ENCODE measurements around the gene NR2C2. TPM values are rescaled to one million over a fixed set of nuclear protein-coding genes. Genes with fewer than 3 reads are reported as not detected.

The NR2C2 gene
- polyA plus RNA-seq, 1 donor (not counting 4 experiments of a cell fraction or from before 2014, with no cell fraction given), result 9.4 TPM

GRCh38 chr3:14909250-14909649 is 38.1 kb upstream of the NR2C2 start:
- DNase-seq (ENCODE audit: low read depth, low spot score), result no peak

DNA sequence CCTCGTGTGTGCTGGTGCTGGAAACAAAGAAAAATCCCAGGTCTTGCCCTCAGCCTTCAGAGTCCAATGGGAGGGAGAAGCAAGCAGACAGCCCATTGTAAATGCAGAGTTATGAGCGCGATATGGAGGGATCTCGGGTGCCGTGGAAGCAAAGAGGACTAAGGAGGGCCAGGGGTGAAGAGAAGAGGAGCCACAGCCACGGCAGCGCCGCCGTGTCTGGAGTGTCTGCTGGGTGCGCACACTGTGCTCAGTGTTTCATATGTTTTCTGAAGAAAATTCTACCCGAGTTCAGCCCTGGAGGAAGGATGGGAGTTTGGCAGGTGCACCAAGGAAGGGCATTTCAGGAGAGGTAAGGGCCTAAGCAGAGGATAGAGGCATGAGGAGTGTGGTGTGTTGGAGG is 35.7 kb upstream of the NR2C2 start:
- TF ChIP-seq, protein P1, sequence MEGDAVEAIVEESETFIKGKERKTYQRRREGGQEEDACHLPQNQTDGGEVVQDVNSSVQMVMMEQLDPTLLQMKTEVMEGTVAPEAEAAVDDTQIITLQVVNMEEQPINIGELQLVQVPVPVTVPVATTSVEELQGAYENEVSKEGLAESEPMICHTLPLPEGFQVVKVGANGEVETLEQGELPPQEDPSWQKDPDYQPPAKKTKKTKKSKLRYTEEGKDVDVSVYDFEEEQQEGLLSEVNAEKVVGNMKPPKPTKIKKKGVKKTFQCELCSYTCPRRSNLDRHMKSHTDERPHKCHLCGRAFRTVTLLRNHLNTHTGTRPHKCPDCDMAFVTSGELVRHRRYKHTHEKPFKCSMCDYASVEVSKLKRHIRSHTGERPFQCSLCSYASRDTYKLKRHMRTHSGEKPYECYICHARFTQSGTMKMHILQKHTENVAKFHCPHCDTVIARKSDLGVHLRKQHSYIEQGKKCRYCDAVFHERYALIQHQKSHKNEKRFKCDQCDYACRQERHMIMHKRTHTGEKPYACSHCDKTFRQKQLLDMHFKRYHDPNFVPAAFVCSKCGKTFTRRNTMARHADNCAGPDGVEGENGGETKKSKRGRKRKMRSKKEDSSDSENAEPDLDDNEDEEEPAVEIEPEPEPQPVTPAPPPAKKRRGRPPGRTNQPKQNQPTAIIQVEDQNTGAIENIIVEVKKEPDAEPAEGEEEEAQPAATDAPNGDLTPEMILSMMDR (optimal IDR thresholded peaks at IDR 0.05 in 1 of 3, IDR thresholded peaks at IDR 0.05 in 1 of 3, conservative IDR thresholded peaks at IDR 0.05 in 1 of 3; ENCODE audit: extremely low read depth in 1 of 3, insufficient read depth in 2 of 3, low read length in 3 of 3), result no peak
- TF ChIP-seq EZH2 (IDR thresholded peaks at IDR 0.05; ENCODE audit: low read length), result no peak
- Histone ChIP-seq H3K27me3 (ENCODE audit: control insufficient read depth, extremely low read depth, insufficient read depth, low read length) (peaks cover 49% of the 10 kb centered on the region), H3K9me3 (ENCODE audit: control insufficient read depth, low read depth, low read length) (no peaks in the 10 kb centered on the region), H3K4me1 (ENCODE audit: control insufficient read depth, extremely low read depth, insufficient read depth, low read length) (no peaks in the 10 kb centered on the region), H4K20me1 (ENCODE audit: control insufficient read depth, extremely low read depth, insufficient read depth, low read length) (no peaks in the 10 kb centered on the region), H3K4me2 (ENCODE audit: control insufficient read depth, extremely low read depth, insufficient read depth, low read depth, low read length) (no peak overlapping the region), H2AFZ (ENCODE audit: control insufficient read depth, low read length) (no peak overlapping the region), H3K27ac (ENCODE audit: control insufficient read depth, insufficient read depth, low read length) (no peak overlapping the region), H3K79me2 (ENCODE audit: control insufficient read depth, insufficient read depth, low read length) (no peaks in the 10 kb centered on the region), H3K36me3 (ENCODE audit: control insufficient read depth in 2 of 2, extremely low read depth in 1 of 2, insufficient read depth in 2 of 2, low read length in 2 of 2) (no peaks in the 10 kb centered on the region), H3K9ac (ENCODE audit: control insufficient read depth, extremely low read depth, insufficient read depth, low read length) (no peak overlapping the region), H3K4me3 (ENCODE audit: control insufficient read depth in 2 of 3, extremely low read depth in 1 of 3, insufficient read depth in 2 of 3, low read depth in 1 of 3, low read length in 3 of 3) (no peak overlapping the region), H3K9me1 (ENCODE audit: control insufficient read depth, extremely low read depth, insufficient read depth, low read length) (no peaks in the 10 kb centered on the region)
- dilution Hi-C loops (cut with MboI; ENCODE audit: extremely low pct_ligation_motif_present, low sequenced_read_pairs), result no loop called here
- DNase-seq (ENCODE audit: low read depth, low spot score) (no peak), FAIRE-seq (no peak)

More at GRCh38 chr3:14909250-14909649, 38.1 kb upstream of the NR2C2 start:
- dilution Hi-C loops (cut with MboI; ENCODE audit: extremely low pct_ligation_motif_present, low sequenced_read_pairs), result no loop called here
- Histone ChIP-seq H3K27ac (ENCODE audit: control insufficient read depth, insufficient read depth, low read length) (no peak overlapping the region), H3K4me2 (ENCODE audit: control insufficient read depth, extremely low read depth, insufficient read depth, low read depth, low read length) (no peak overlapping the region), H3K9ac (ENCODE audit: control insufficient read depth, extremely low read depth, insufficient read depth, low read length) (no peak overlapping the region), H3K4me3 (ENCODE audit: control insufficient read depth in 2 of 3, extremely low read depth in 1 of 3, insufficient read depth in 2 of 3, low read depth in 1 of 3, low read length in 3 of 3) (no peak overlapping the region), H3K9me1 (ENCODE audit: control insufficient read depth, extremely low read depth, insufficient read depth, low read length) (no peaks in the 10 kb centered on the region), H3K79me2 (ENCODE audit: control insufficient read depth, insufficient read depth, low read length) (no peaks in the 10 kb centered on the region), H3K4me1 (ENCODE audit: control insufficient read depth, extremely low read depth, insufficient read depth, low read length) (no peaks in the 10 kb centered on the region), H4K20me1 (ENCODE audit: control insufficient read depth, extremely low read depth, insufficient read depth, low read length) (no peaks in the 10 kb centered on the region), H2AFZ (ENCODE audit: control insufficient read depth, low read length) (no peak overlapping the region), H3K9me3 (ENCODE audit: control insufficient read depth, low read depth, low read length) (no peaks in the 10 kb centered on the region), H3K27me3 (ENCODE audit: control insufficient read depth, extremely low read depth, insufficient read depth, low read length) (peaks cover 37% of the 10 kb centered on the region), H3K36me3 (ENCODE audit: control insufficient read depth in 2 of 2, extremely low read depth in 1 of 2, insufficient read depth in 2 of 2, low read length in 2 of 2) (no peaks in the 10 kb centered on the region)
- TF ChIP-seq EZH2 (IDR thresholded peaks at IDR 0.05; ENCODE audit: low read length), result no peak
- TF ChIP-seq, protein P1 (optimal IDR thresholded peaks at IDR 0.05 in 1 of 3, IDR thresholded peaks at IDR 0.05 in 1 of 3, conservative IDR thresholded peaks at IDR 0.05 in 1 of 3; ENCODE audit: extremely low read depth in 1 of 3, insufficient read depth in 2 of 3, low read length in 3 of 3), result no peak
- no peak for FAIRE-seq

Data from keratinocyte (primary cell).